AG04449 (cell line): ENCODE data around the gene NEURL1.

ENCODE experiments used
- CTCF ChIA-PET: fragments of 350-600 bp; formaldehyde crosslinking; extraction: SDS; loops from one replicate; lab custom pipeline; 2021; ENCODE audit warnings: antibody characterized with exemption; lab: Yijun Ruan, JAX
- POLR2A ChIA-PET: fragments of 400-600, 350-600 bp; formaldehyde crosslinking; extraction: SDS; loops from one replicate; lab custom pipeline; 2020; ENCODE audit warnings: antibody characterized with exemption, inconsistent platforms; lab: Yijun Ruan, JAX
- DNase-seq: peaks from one replicate; pipeline ENCODE4 v3.0.0-alpha.2; 2010; ENCODE audit warnings: low read depth, low spot score
- H3K4me3 ChIP-seq: 2 replicates; pipeline ENCODE4 v1.5.1; 2011; ENCODE audit warnings: low read depth, mild to moderate bottlenecking, control low read depth, low read length
- TF ChIP-seq, protein P1 (sequence below): IDR thresholded peaks from one replicate; pipeline ENCODE4 v1.5.1; 2011; ENCODE audit warnings: mild to moderate bottlenecking, moderate library complexity, low read length, control low read depth, inconsistent platforms; ENCODE audit not compliant: insufficient read depth; ENCODE audit errors: missing control alignments

The NEURL1 gene

DNA sequence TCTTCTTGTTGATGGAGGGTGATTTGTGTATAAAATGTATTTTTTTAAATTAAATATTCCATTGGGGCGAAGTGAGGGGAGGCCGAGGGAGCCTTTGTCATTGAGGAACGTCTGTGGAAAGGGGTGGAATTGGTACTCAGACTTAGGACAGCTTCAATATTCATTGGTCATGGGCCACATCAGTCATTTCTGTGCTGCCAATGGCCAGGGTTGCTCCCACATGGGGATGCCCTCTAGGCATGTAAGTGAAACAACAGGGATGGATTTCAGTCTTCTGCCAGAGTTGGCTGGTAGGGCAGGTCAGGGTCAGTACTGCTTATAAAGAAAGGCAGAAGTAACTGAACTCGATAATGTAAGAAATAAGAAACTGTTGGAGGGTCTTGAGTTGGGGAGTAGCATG, 47.2 kb downstream of the NEURL1 start:
- ChIA-PET CTCF (interaction anchor here (3.2 kb wide), 1 partner anchor 55 kb away, joined by 10 read pairs; no protein-coding TSS in a partner anchor), POLR2A (no interaction called here)
- TF ChIP-seq, protein P1, sequence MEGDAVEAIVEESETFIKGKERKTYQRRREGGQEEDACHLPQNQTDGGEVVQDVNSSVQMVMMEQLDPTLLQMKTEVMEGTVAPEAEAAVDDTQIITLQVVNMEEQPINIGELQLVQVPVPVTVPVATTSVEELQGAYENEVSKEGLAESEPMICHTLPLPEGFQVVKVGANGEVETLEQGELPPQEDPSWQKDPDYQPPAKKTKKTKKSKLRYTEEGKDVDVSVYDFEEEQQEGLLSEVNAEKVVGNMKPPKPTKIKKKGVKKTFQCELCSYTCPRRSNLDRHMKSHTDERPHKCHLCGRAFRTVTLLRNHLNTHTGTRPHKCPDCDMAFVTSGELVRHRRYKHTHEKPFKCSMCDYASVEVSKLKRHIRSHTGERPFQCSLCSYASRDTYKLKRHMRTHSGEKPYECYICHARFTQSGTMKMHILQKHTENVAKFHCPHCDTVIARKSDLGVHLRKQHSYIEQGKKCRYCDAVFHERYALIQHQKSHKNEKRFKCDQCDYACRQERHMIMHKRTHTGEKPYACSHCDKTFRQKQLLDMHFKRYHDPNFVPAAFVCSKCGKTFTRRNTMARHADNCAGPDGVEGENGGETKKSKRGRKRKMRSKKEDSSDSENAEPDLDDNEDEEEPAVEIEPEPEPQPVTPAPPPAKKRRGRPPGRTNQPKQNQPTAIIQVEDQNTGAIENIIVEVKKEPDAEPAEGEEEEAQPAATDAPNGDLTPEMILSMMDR = no peak
- no peak overlapping the region for H3K4me3 ChIP-seq
- no peak for DNase-seq

DNA sequence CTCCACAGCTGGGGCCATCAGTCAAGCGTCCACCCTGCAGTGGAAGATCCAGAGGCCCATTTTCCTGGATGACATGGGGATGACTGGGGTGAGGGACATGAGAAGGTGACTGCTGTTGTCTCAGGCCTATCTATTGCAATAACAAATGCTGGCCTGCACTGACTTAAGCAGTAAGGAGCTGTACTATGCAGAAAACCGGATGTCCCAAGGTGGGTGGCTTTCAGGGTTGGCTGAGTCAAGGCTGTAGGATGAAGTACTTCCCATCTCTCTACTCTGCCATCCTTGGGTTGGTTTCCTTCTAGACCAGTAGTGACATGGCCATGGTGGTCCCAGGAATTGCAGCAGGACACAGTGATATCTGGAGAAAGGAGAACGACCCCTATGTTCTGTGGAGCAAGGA, 48.1 kb downstream of the NEURL1 start:
- CTCF ChIA-PET = interaction anchor here (0.8 to 3.2 kb wide), 7 partner anchors 9 to 121 kb away, joined by 3 to 10 read pairs (median 3); partner anchors contain the start of gene NEURL1
- no peak for DNase-seq
- POLR2A ChIA-PET = no interaction called here
- TF ChIP-seq, protein P1 = no peak
- H3K4me3 ChIP-seq = no peak overlapping the region

DNA sequence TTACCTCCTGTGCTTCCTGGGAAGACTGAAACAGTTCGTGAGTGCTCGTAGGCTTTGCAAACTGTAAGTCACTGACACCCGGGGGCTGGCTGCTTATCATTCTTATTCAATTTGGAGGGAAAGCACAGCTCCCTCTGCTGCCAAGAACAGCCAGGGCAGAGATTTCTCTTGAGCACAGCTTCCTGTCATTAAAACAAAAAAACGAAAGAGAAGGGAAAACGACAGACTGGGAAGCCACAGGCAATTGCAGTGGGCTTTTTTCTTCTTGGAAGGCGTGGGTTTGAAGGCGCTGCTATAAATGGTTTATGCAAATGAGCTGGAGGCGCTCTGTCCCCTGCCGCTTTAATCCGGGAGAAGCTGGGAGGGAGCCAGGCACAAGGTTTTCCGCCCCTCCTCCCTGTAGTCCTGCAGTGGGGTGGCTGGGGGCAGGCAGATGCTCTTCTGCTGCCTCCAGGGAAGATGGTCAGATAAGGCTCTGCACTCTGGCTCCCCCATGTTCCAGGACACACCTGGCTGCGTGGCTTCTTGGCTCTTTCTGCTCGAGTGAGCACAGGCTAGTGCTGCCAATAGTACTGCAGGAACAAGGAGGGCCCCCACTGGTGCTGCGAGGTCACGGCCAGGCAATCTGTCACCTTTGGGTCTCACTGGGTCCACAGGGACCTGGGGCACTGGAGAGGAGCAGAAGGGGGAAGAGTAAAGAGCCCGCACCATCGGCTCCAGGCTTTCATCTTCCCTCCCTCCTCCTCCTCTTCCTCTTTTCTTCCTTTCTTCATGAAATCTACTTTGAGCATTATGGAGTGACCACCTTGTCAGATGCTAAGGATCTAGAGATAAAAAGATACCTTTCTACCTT, 49.5 kb downstream of the NEURL1 start:
- CTCF ChIA-PET = interaction anchor here (0.6 to 3.2 kb wide), 14 partner anchors 9 to 127 kb away, joined by 3 to 10 read pairs (median 3); partner anchors contain the start of gene NEURL1
- H3K4me3 ChIP-seq = peak overlapping the region; percentile 45
- no peak for DNase-seq
- POLR2A ChIA-PET = no interaction called here
- TF ChIP-seq, protein P1 = peak; percentile 51

DNA sequence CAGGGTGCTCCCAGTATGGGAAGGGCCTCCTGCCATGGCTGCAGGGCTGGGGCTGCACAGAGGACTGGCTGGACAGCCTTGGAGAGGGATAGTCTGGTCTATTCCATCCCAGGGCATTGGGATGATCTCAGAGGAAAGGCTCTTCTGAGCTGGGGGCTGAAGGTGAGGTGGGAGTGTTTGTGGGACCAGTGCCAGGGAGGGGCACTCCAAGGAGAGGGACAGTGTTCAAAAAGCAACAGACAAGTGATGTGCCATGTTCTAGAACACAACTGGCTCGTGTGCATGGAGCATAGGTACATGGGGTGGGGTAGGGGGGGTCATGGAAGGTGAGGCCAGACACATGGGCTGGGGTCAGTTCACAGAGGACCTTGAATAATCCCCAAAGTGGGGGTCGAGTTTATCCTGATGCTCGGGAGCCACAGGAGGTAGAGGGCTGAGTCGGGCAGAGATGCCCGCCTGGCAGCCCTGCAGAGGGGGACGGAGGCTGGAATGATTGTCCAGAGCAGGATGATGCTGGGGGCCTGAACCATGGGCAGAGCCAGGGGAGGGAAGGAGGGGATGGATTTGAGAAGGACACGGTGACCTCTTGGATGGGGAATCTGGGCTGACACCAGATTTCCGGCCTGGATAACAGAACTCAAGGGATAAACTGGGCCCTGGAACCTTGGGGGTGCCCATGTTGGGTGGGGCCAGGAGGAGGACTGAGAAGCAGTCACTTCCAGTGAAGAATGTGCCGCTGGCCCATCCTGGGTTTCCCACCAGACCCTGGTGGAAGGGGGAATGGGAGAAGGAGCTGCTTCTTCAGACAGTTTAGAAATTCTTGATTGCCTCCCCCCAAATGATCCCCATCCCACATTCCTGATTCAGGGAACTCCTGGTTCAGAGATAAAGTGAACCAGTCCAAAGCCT, 50.4 kb downstream of the NEURL1 start:
- no peak for DNase-seq
- H3K4me3 ChIP-seq = no peak overlapping the region
- ChIA-PET POLR2A (no interaction called here), CTCF (interaction anchor here (0.6 to 1.4 kb wide), 3 partner anchors 10 to 29 kb away, joined by 3 to 7 read pairs (median 3); no protein-coding TSS in a partner anchor)
- TF ChIP-seq, protein P1 = no peak

DNA sequence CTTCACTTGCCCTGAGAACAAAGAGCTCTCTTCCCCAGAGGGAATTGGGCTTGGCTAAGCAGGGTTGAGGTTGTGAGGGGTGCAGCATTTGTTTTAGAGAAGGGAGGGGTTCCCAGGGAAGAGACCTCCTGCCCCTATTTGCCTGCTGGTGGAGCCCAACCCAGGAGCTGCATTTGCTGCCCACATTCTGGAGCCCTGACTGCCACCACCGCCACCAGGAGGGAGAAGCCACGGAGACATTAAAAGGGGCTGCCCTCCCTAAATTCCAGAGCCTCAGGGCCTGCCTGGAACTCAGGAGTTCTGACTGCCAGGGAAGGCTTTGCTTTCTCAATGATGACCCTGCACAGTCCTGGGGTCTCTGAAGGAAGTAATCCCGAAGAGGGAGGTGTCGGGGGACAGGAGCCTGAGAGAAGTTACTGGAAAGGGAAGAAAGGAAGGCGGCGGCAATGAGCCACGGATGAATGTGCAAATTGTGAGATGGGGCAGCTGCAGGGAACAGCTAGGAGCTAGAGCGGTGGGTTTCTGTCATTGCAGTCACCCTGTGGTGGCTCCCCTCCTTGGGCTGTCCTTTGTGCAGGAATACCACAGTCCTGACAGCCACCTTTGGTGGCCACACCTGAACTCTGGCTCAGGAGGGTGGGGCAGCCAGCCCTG, 51.3 kb downstream of the NEURL1 start:
- TF ChIP-seq, protein P1 = no peak
- POLR2A ChIA-PET = no interaction called here
- CTCF ChIA-PET = interaction anchor here (1.1 kb wide), 1 partner anchor 10 kb away, joined by 3 read pairs; no protein-coding TSS in a partner anchor
- no peak overlapping the region for H3K4me3 ChIP-seq
- DNase-seq = no peak
